ENCODE data around the gene GNAQ. TPM values are rescaled to one million over a fixed set of nuclear protein-coding genes. Genes with fewer than 3 reads are reported as not detected.

GNAQ gene
- total and polyA plus RNA-seq, 2 of the 4 experiments (the other 2 are of a cell fraction), result 23.1 to 50.7 TPM

DNA sequence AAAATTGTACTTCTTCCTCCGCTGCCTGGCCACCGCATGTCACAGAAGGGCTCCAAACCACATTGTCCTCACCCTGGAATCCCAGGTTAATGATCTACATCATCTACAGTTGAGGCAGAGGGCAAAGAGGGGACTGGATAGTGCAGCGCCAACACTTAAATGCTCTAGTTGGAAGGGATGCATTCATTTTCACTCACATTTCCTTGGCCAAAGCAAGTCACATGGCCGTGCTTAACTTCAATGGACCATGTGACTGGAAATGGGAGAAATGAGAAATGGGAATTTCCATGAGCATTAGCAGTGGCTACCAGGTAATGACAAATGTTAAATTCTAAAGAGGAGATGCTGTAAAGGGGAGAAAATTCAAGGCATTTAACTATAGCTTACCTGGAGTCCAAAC is 13.3 kb upstream of the GNAQ start:
- no peak overlapping the region for H2BK15ac ChIP-seq (ENCODE audit: low read depth, low read length)
- no peaks in the 10 kb centered on the region for H3K9me3 ChIP-seq (ENCODE audit: control insufficient read depth, insufficient read depth, low read length)
- H3K9me1 ChIP-seq (ENCODE audit: insufficient read depth, low read length), result no peaks in the 10 kb centered on the region
- H2AK5ac ChIP-seq (ENCODE audit: low read depth, low read length), result no peak overlapping the region
- no peak overlapping the region for H3K4me2 ChIP-seq (ENCODE audit: low read depth, low read length)
- no peak overlapping the region for H4K8ac ChIP-seq (ENCODE audit: low read depth in 2 of 2, low read length in 2 of 2)
- dilution Hi-C loops (cut with HindIII; ENCODE audit: low sequenced_read_pairs, unreplicated experiment), result no loop called here
- no peak overlapping the region for H3K23ac ChIP-seq (ENCODE audit: low read depth, low read length)
- intact Hi-C loops (cut with micrococcal nuclease), result no loop called here
- ATAC-seq (ENCODE audit: low read depth) (no peak), DNase-seq (no peak)
- no peaks in the 10 kb centered on the region for H3K4me1 ChIP-seq (ENCODE audit: control insufficient read depth, insufficient read depth, low read length)
- BruUV-seq (replicated peaks), result no TSS peak
- no peak overlapping the region for H2BK120ac ChIP-seq (ENCODE audit: low read depth, low read length)
- H2BK20ac ChIP-seq (ENCODE audit: low read depth, low read length), result no peak overlapping the region
- no peak overlapping the region for H3K18ac ChIP-seq (ENCODE audit: low read depth, low read length)
- no CpG with 5 or more reads among the region's 4 CpGs for WGBS, 2 experiments (ENCODE audit: extremely low coverage in 2 of 2, insufficient read length in 1 of 2)
- no peaks in the 10 kb centered on the region for H3K79me1 ChIP-seq (ENCODE audit: low read depth in 1 of 2, low read length in 2 of 2)
- no peak overlapping the region for H3K4ac ChIP-seq (ENCODE audit: low read depth, low read length)
- no peak overlapping the region for H4K91ac ChIP-seq (ENCODE audit: insufficient read depth, low read depth, low read length)
- no peak overlapping the region for H3K9ac ChIP-seq (ENCODE audit: low read depth, low read length)
- POLR2A ChIA-PET (ENCODE audit: unreplicated experiment), result no interaction called here
- no peaks in the 10 kb centered on the region for H4K20me1 ChIP-seq (ENCODE audit: insufficient read depth, low read length)
- H3K14ac ChIP-seq (replicated peaks; ENCODE audit: low read depth, low read length), result no peak overlapping the region
- no peak overlapping the region for H3K56ac ChIP-seq (ENCODE audit: extremely low read depth, insufficient read depth, low read length)
- H3K4me3 ChIP-seq (ENCODE audit: insufficient read depth, low read depth, low read length), result no peak overlapping the region
- H4K5ac ChIP-seq (ENCODE audit: low read depth, low read length), result no peak overlapping the region
- no peaks in the 10 kb centered on the region for H3K36me3 ChIP-seq (ENCODE audit: control insufficient read depth, insufficient read depth, low read length)
- H2BK5ac ChIP-seq (ENCODE audit: low read depth, low read length, poor library complexity, severe bottlenecking), result no peak overlapping the region
- CTCF ChIA-PET, result interaction anchor here (1.4 kb wide), 1 partner anchor 10 kb away, joined by 3 read pairs; no protein-coding TSS in a partner anchor
- H2AFZ ChIP-seq (replicated peaks; ENCODE audit: low read length, poor library complexity), result no peak overlapping the region
- no peak for TF ChIP-seq RAD21 (IDR thresholded peaks at IDR 0.05; ENCODE audit: low read length)
- TF ChIP-seq, protein P1, sequence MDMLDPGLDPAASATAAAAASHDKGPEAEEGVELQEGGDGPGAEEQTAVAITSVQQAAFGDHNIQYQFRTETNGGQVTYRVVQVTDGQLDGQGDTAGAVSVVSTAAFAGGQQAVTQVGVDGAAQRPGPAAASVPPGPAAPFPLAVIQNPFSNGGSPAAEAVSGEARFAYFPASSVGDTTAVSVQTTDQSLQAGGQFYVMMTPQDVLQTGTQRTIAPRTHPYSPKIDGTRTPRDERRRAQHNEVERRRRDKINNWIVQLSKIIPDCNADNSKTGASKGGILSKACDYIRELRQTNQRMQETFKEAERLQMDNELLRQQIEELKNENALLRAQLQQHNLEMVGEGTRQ (IDR thresholded peaks at IDR 0.05; ENCODE audit: low read depth, low read length), result no peak
- TF ChIP-seq MAFK (IDR thresholded peaks at IDR 0.05; ENCODE audit: low read depth, low read length), result no peak
- TF ChIP-seq MXI1 (IDR thresholded peaks at IDR 0.05; ENCODE audit: borderline replicate concordance, low read depth, low read length), result no peak
- no peak overlapping the region for H3K27ac ChIP-seq (ENCODE audit: insufficient read depth, low read length)
- no peak overlapping the region for H2AK9ac ChIP-seq (replicated peaks; ENCODE audit: low read depth, low read length, poor library complexity)
- in situ Hi-C loops (cut with MboI; ENCODE audit: low sequenced_read_pairs), result no loop called here
- peaks cover 16% of the 10 kb centered on the region for H3K27me3 ChIP-seq (ENCODE audit: control insufficient read depth, insufficient read depth, low read length)

Measured in IMR-90 (cell line).